ENCODE measurements around the gene IER2.
A peak's percentile ranks its signal among the peaks of the same experiment; 100 is the strongest.

Gene IER2

GRCh38 chr19:13121551-13122274 is 28.5 kb upstream of the IER2 start:
- no peak overlapping the region for H3K18ac ChIP-seq (ENCODE audit: low read length)
- peaks cover 30% of the 10 kb centered on the region for H3K79me1 ChIP-seq (ENCODE audit: low read length)
- H3K36me3 ChIP-seq (ENCODE audit: control insufficient read depth, insufficient read depth, low read length) = peaks cover 3% of the 10 kb centered on the region
- H3K56ac ChIP-seq (ENCODE audit: low read length) = peak overlapping the region; percentile 49
- H3K27ac ChIP-seq (ENCODE audit: low read depth, low read length) = no peak overlapping the region
- H3K79me2 ChIP-seq (ENCODE audit: control insufficient read depth, insufficient read depth, low read length) = peaks cover 72% of the 10 kb centered on the region
- no peak overlapping the region for H3K9ac ChIP-seq (ENCODE audit: low read length)
- H2BK5ac ChIP-seq (ENCODE audit: low read length) = no peak overlapping the region
- peak overlapping the region; percentile 45 for H3K23ac ChIP-seq (ENCODE audit: low read length)
- no peak for DNase-seq
- H2AK5ac ChIP-seq (ENCODE audit: low read length) = no peak overlapping the region
- no peak overlapping the region for H3K4me2 ChIP-seq (ENCODE audit: low read length)
- no peak overlapping the region for H4K8ac ChIP-seq (ENCODE audit: low read depth, low read length)
- no peak overlapping the region for H2BK15ac ChIP-seq (replicated peaks; ENCODE audit: low read depth)
- no peak overlapping the region for H2BK120ac ChIP-seq (ENCODE audit: low read depth, low read length)
- no peak overlapping the region for H3K4ac ChIP-seq (ENCODE audit: low read depth, low read length)
- H4K5ac ChIP-seq (ENCODE audit: low read length) = no peak overlapping the region
- no peak overlapping the region for H3K4me3 ChIP-seq (ENCODE audit: low read length)
- H3K27me3 ChIP-seq (ENCODE audit: insufficient read depth, low read length, poor library complexity) = no peaks in the 10 kb centered on the region
- H3K4me1 ChIP-seq (ENCODE audit: control insufficient read depth, low read depth, low read length) = peaks cover 13% of the 10 kb centered on the region
- WGBS (ENCODE audit: extremely low coverage, insufficient coverage, low lambda C conversion rate) = no CpG with 5 or more reads among the region's 18 CpGs

DNA sequence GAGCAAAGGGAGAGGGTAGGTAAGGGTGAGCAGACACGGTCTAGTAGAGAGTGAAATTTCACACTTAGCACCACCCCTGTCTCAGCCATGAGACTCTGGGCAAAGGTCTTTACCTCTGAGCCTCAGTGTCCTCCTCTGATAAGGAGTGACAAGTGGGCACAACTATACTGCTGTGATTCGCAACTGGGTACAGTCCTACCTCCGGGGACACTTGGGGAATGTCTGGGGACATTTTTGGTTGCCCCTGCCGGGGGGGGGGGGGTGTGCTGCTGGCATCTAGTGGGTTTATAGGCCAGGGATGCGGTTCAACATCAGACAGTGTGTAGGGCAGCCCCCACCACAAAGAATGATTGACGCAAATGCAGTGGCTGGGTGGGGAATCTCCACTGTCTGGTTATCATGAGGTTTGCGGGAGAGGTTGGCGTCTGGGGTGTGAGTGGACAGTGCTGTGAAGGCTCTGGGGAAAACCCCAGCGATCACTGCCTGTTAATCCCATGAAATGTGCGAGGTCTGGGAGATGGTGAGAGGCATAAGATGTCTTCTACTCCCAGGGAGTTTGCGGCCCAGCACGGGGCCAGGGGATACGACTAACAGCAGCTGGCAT is 27.8 kb upstream of the IER2 start:
- Histone ChIP-seq H3K4ac (ENCODE audit: low read depth, low read length) (no peak overlapping the region), H3K23ac (ENCODE audit: low read length) (no peak overlapping the region), H3K27me3 (ENCODE audit: insufficient read depth, low read length, poor library complexity) (no peaks in the 10 kb centered on the region), H2AK5ac (ENCODE audit: low read length) (no peak overlapping the region), H3K36me3 (ENCODE audit: control insufficient read depth, insufficient read depth, low read length) (peaks cover 3% of the 10 kb centered on the region), H3K56ac (ENCODE audit: low read length) (no peak overlapping the region), H3K4me3 (ENCODE audit: low read length) (no peak overlapping the region), H3K9ac (ENCODE audit: low read length) (no peak overlapping the region), H3K79me1 (ENCODE audit: low read length) (peaks cover 31% of the 10 kb centered on the region), H4K5ac (ENCODE audit: low read length) (no peak overlapping the region), H2BK120ac (ENCODE audit: low read depth, low read length) (no peak overlapping the region), H2BK5ac (ENCODE audit: low read length) (no peak overlapping the region), H2BK15ac (replicated peaks; ENCODE audit: low read depth) (no peak overlapping the region), H3K18ac (ENCODE audit: low read length) (no peak overlapping the region), H3K4me1 (ENCODE audit: control insufficient read depth, low read depth, low read length) (peaks cover 13% of the 10 kb centered on the region), H3K4me2 (ENCODE audit: low read length) (no peak overlapping the region), H4K8ac (ENCODE audit: low read depth, low read length) (no peak overlapping the region), H3K79me2 (ENCODE audit: control insufficient read depth, insufficient read depth, low read length) (peaks cover 76% of the 10 kb centered on the region), H3K27ac (ENCODE audit: low read depth, low read length) (no peak overlapping the region)
- DNase-seq = no peak
- no CpG with 5 or more reads among the region's 13 CpGs for WGBS (ENCODE audit: extremely low coverage, insufficient coverage, low lambda C conversion rate)

GRCh38 chr19:13122980-13123957 is 26.9 kb upstream of the IER2 start:
- H3K27ac ChIP-seq (ENCODE audit: low read depth, low read length) = no peak overlapping the region
- H3K18ac ChIP-seq (ENCODE audit: low read length) = no peak overlapping the region
- no peak overlapping the region for H3K9ac ChIP-seq (ENCODE audit: low read length)
- H3K4ac ChIP-seq (ENCODE audit: low read depth, low read length) = no peak overlapping the region
- no peaks in the 10 kb centered on the region for H3K27me3 ChIP-seq (ENCODE audit: insufficient read depth, low read length, poor library complexity)
- H3K36me3 ChIP-seq (ENCODE audit: control insufficient read depth, insufficient read depth, low read length) = peaks cover 3% of the 10 kb centered on the region
- H4K8ac ChIP-seq (ENCODE audit: low read depth, low read length) = no peak overlapping the region
- H3K4me3 ChIP-seq (ENCODE audit: low read length) = no peak overlapping the region
- no CpG with 5 or more reads among the region's 20 CpGs for WGBS (ENCODE audit: extremely low coverage, insufficient coverage, low lambda C conversion rate)
- H3K56ac ChIP-seq (ENCODE audit: low read length) = no peak overlapping the region
- H3K4me2 ChIP-seq (ENCODE audit: low read length) = no peak overlapping the region
- peaks cover 13% of the 10 kb centered on the region for H3K4me1 ChIP-seq (ENCODE audit: control insufficient read depth, low read depth, low read length)
- H3K79me2 ChIP-seq (ENCODE audit: control insufficient read depth, insufficient read depth, low read length) = peaks cover 83% of the 10 kb centered on the region
- no peak overlapping the region for H3K23ac ChIP-seq (ENCODE audit: low read length)
- no peak overlapping the region for H2BK5ac ChIP-seq (ENCODE audit: low read length)
- H4K5ac ChIP-seq (ENCODE audit: low read length) = no peak overlapping the region
- H2AK5ac ChIP-seq (ENCODE audit: low read length) = no peak overlapping the region
- no peak for DNase-seq
- H3K79me1 ChIP-seq (ENCODE audit: low read length) = peaks cover 33% of the 10 kb centered on the region
- H2BK15ac ChIP-seq (replicated peaks; ENCODE audit: low read depth) = no peak overlapping the region
- no peak overlapping the region for H2BK120ac ChIP-seq (ENCODE audit: low read depth, low read length)

DNA sequence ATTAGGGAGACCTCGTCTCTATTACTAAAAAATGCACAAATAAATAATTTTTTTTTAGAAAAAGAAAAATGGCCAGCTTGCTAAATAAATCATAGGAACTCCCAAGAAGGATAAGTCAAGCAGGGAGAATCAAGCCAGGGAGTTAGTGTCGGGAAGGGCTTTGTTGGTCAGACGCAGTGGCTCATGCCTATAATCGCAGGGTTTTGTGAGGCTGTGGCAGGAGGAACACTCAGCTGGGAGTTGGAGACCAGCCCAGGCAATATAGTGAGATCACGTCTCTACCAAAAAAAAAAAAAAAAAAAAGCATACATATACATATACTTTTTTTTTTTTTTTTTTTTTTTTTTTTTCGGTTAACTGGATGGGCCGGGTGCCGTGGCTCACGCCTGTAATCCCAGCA is 23.2 kb upstream of the IER2 start:
- Histone ChIP-seq H3K56ac (ENCODE audit: low read length) (no peak overlapping the region), H3K4me1 (ENCODE audit: control insufficient read depth, low read depth, low read length) (no peaks in the 10 kb centered on the region), H4K5ac (ENCODE audit: low read length) (no peak overlapping the region), H3K23ac (ENCODE audit: low read length) (no peak overlapping the region), H3K4me2 (ENCODE audit: low read length) (no peak overlapping the region), H3K4ac (ENCODE audit: low read depth, low read length) (no peak overlapping the region), H3K79me2 (ENCODE audit: control insufficient read depth, insufficient read depth, low read length) (peaks cover 78% of the 10 kb centered on the region), H3K4me3 (ENCODE audit: low read length) (no peak overlapping the region), H3K27ac (ENCODE audit: low read depth, low read length) (no peak overlapping the region), H3K9ac (ENCODE audit: low read length) (no peak overlapping the region), H2BK5ac (ENCODE audit: low read length) (no peak overlapping the region), H4K8ac (ENCODE audit: low read depth, low read length) (no peak overlapping the region), H2BK120ac (ENCODE audit: low read depth, low read length) (no peak overlapping the region), H2BK15ac (replicated peaks; ENCODE audit: low read depth) (no peak overlapping the region), H3K18ac (ENCODE audit: low read length) (no peak overlapping the region), H2AK5ac (ENCODE audit: low read length) (no peak overlapping the region), H3K79me1 (ENCODE audit: low read length) (peaks cover 36% of the 10 kb centered on the region), H3K27me3 (ENCODE audit: insufficient read depth, low read length, poor library complexity) (no peaks in the 10 kb centered on the region), H3K36me3 (ENCODE audit: control insufficient read depth, insufficient read depth, low read length) (peaks cover 2% of the 10 kb centered on the region)
- DNase-seq = no peak
- WGBS (ENCODE audit: extremely low coverage, insufficient coverage, low lambda C conversion rate) = no CpG with 5 or more reads among the region's 9 CpGs

DNA sequence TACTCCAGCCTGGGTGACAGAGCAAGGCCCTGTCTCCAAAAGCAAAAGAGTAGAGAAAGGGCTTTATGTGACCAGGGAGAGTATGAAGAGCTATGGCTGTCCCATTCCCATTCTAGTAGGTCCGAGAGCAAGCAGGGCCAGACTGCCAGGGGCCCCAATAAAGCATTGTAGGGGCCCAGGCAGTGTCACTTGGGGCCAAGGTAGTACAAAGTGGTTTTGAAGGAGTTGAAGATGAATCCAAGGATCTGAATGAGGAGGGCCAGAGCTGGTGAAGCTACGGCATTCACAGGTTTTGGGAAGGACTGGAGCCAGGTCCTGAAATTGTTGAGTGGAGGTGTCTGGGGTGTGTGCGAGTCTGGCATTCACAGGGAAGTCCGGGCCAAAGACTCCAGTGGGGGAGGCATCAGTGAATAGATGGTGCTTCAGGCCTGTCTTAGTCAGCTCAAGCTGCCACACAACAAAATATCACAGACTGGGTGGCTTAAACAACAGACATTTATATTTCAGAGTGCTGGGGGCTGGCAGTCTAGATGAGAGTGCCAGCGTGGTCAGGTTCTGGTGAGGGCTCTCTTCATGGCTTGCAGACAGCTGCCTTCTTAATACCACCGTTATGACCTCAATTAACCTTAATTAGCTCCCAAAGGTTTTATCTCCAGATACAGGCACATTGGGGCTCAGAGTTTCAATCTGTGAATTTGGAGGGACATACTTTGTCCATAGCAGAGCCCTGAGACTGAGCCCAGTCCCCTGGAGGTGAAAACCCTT is 22.2 kb upstream of the IER2 start:
- Histone ChIP-seq H3K4me2 (ENCODE audit: low read length) (no peak overlapping the region), H3K27ac (ENCODE audit: low read depth, low read length) (no peak overlapping the region), H3K4ac (ENCODE audit: low read depth, low read length) (no peak overlapping the region), H2BK5ac (ENCODE audit: low read length) (no peak overlapping the region), H3K36me3 (ENCODE audit: control insufficient read depth, insufficient read depth, low read length) (peaks cover 2% of the 10 kb centered on the region), H4K8ac (ENCODE audit: low read depth, low read length) (no peak overlapping the region), H3K56ac (ENCODE audit: low read length) (no peak overlapping the region), H3K79me2 (ENCODE audit: control insufficient read depth, insufficient read depth, low read length) (peaks cover 75% of the 10 kb centered on the region), H3K27me3 (ENCODE audit: insufficient read depth, low read length, poor library complexity) (no peaks in the 10 kb centered on the region), H3K9ac (ENCODE audit: low read length) (no peak overlapping the region), H3K23ac (ENCODE audit: low read length) (no peak overlapping the region), H2AK5ac (ENCODE audit: low read length) (no peak overlapping the region), H3K4me3 (ENCODE audit: low read length) (no peak overlapping the region), H2BK120ac (ENCODE audit: low read depth, low read length) (no peak overlapping the region), H2BK15ac (replicated peaks; ENCODE audit: low read depth) (no peak overlapping the region), H3K79me1 (ENCODE audit: low read length) (peaks cover 39% of the 10 kb centered on the region), H4K5ac (ENCODE audit: low read length) (no peak overlapping the region), H3K18ac (ENCODE audit: low read length) (no peak overlapping the region), H3K4me1 (ENCODE audit: control insufficient read depth, low read depth, low read length) (no peaks in the 10 kb centered on the region)
- WGBS (ENCODE audit: extremely low coverage, insufficient coverage, low lambda C conversion rate) = no CpG with 5 or more reads among the region's 6 CpGs
- DNase-seq = no peak
